K562 (cell line): ENCODE measurements around the gene SFTPA2. TPM values are rescaled to one million over a fixed set of nuclear protein-coding genes. Genes with fewer than 3 reads are reported as not detected.

Experiments used
- ATAC-seq: fragments of 200-7000 bp; cut with Tn5 transposase; 3 replicates; pipeline ENCODE4 v1.9.1; 2020; ENCODE audit warnings: moderate library complexity
- BruUV-seq: library from RNA; stranded (reverse); fragments of 400-500 nt; replicated peaks from 2 replicates; lab custom pipeline; 2021; lab: Mats Ljungman, UMichigan
- CTCF ChIA-PET: fragments of 300-600 bp; formaldehyde crosslinking; extraction: SDS; loops from one replicate; lab custom pipeline; 2021; ENCODE audit warnings: low intra/inter-chr PET ratio; lab: Yijun Ruan, JAX
- POLR2A ChIA-PET: fragments of 300-600, 350-650 bp; sonication (Branson Sonifier 250); formaldehyde crosslinking; extraction: SDS; loops from one replicate; lab custom pipeline; 2021; ENCODE audit warnings: antibody characterized with exemption, inconsistent platforms; lab: Yijun Ruan, JAX
- DNase-seq, 4 experiments: peaks; one replicate each; pipeline versions ENCODE4 v3.0.0 to v3.0.0-alpha.2; 2011 to 2018; ENCODE audit warnings: low spot score in 3 of 4, mixed read lengths in 3 of 4; ENCODE audit errors: extremely low read depth in 1 of 4
- FAIRE-seq: peaks from 2 replicates; lab custom pipeline; 2011; peaks lifted over from hg19 to GRCh38; lab: Jason Lieb, UNC
- H2AFZ ChIP-seq: 2 replicates; pipeline ENCODE4 v1.6.0; 2011; ENCODE audit warnings: low read depth, low read length, control low read depth, inconsistent platforms
- H3K27ac ChIP-seq: fragments of 200-600 bp; 3 replicates; pipeline ENCODE4 v1.8.0; 2011; ENCODE audit warnings: low read depth, mild to moderate bottlenecking, control low read depth, inconsistent platforms, low read length, moderate library complexity, mixed read lengths; ENCODE audit errors: extremely low read depth
- H3K27me3 ChIP-seq, 2 experiments: fragments of 300-600 bp in 1 of 2; 2 replicates in 1 of 2; 3 replicates in 1 of 2; pipeline versions ENCODE4 v1.6.0 to v1.8.0; 2011; ENCODE audit warnings: inconsistent platforms in 2 of 2, low read length in 2 of 2, mild to moderate bottlenecking in 1 of 2, mixed read lengths in 1 of 2, moderate library complexity in 1 of 2; ENCODE audit not compliant: control insufficient read depth in 2 of 2, insufficient read depth in 2 of 2
- H3K36me3 ChIP-seq: fragments of 300-600 bp; 3 replicates; pipeline ENCODE4 v1.8.0; 2011; ENCODE audit warnings: mild to moderate bottlenecking, low read length, inconsistent platforms; ENCODE audit not compliant: control insufficient read depth, insufficient read depth
- H3K4me1 ChIP-seq, 2 experiments: fragments of 200-600 bp in 1 of 2; replicated peaks in 1 of 2; 2 replicates in 1 of 2; 3 replicates in 1 of 2; pipeline versions ENCODE4 v1.5.1 to v1.8.0; 2011; ENCODE audit warnings: inconsistent platforms in 2 of 2, low read length in 2 of 2, mild to moderate bottlenecking in 1 of 2, mixed read lengths in 1 of 2, moderate library complexity in 1 of 2; ENCODE audit not compliant: control insufficient read depth in 2 of 2, insufficient read depth in 2 of 2
- H3K4me2 ChIP-seq: 2 replicates; pipeline ENCODE4 v1.6.1; 2011; ENCODE audit warnings: low read length, control low read depth, inconsistent platforms, mixed read lengths; ENCODE audit not compliant: insufficient read depth
- H3K4me3 ChIP-seq: fragments of 200-600 bp; sonication (generic), shearing (Covaris generic); 2 replicates; pipeline ENCODE4 v1.5.1; 2016; ENCODE audit warnings: control low read depth, inconsistent platforms
- H3K79me2 ChIP-seq: fragments of 200-600 bp; 3 replicates; pipeline ENCODE4 v1.8.0; 2011; ENCODE audit warnings: low read length, inconsistent platforms; ENCODE audit not compliant: control insufficient read depth, insufficient read depth
- H3K9ac ChIP-seq, 2 experiments: 2 replicates each; pipeline versions ENCODE4 v1.6.0 to v1.6.1; 2011; ENCODE audit warnings: low read depth in 2 of 2, low read length in 2 of 2, control low read depth in 1 of 2, inconsistent platforms in 1 of 2, mild to moderate bottlenecking in 1 of 2, mixed read lengths in 1 of 2; ENCODE audit not compliant: insufficient read depth in 1 of 2
- H3K9me1 ChIP-seq: one replicate; pipeline ENCODE4 v1.6.0; 2011; ENCODE audit warnings: inconsistent platforms, mild to moderate bottlenecking, low read length, moderate library complexity; ENCODE audit not compliant: control insufficient read depth, insufficient read depth
- H3K9me3 ChIP-seq: replicated peaks from 2 replicates; pipeline ENCODE4 v1.5.1; 2011; ENCODE audit warnings: low read depth, low read length, inconsistent platforms; ENCODE audit not compliant: control insufficient read depth, insufficient read depth
- H4K20me1 ChIP-seq: replicated peaks from 2 replicates; pipeline ENCODE4 v1.6.1; 2011; ENCODE audit warnings: low read length, inconsistent platforms, mixed read lengths; ENCODE audit not compliant: control insufficient read depth, insufficient read depth
- ARID3B ChIP-seq: fragments of 250-450 bp; sonication (Bioruptor Pico); IDR thresholded peaks from 2 replicates; pipeline ENCODE4 v1.4.0; 2020; ENCODE audit warnings: borderline replicate concordance
- ATF1 ChIP-seq, 2 experiments: fragments of 450-650 bp in 1 of 2; IDR thresholded peaks; 2 replicates each; pipeline ENCODE4 v1.6.1; 2016; ENCODE audit warnings: missing compliant biosample characterization in 1 of 2, missing genetic modification characterization in 1 of 2
- LEF1 ChIP-seq: fragments of 450-650 bp; IDR thresholded peaks from 2 replicates; pipeline ENCODE4 v1.6.1; 2016; ENCODE audit warnings: mild to moderate bottlenecking
- MCM2 ChIP-seq: fragments of 450-650 bp; IDR thresholded peaks from 2 replicates; pipeline ENCODE4 v1.6.1; 2017; ENCODE audit warnings: low read depth, mild to moderate bottlenecking
- MEIS2 ChIP-seq: fragments of 450-650 bp; IDR thresholded peaks from 2 replicates; pipeline ENCODE4 v1.6.1; 2014; ENCODE audit warnings: mild to moderate bottlenecking; ENCODE audit not compliant: partially characterized antibody
- NFIC ChIP-seq: fragments of 450-650 bp; IDR thresholded peaks from 2 replicates; pipeline ENCODE4 v1.6.1; 2017; ENCODE audit warnings: mild to moderate bottlenecking, inconsistent platforms
- PML ChIP-seq: IDR thresholded peaks from 2 replicates; pipeline ENCODE4 v1.6.1; 2012; ENCODE audit warnings: low read length, inconsistent platforms
- POLR3G ChIP-seq: IDR thresholded peaks from 2 replicates; pipeline ENCODE4 v1.6.1; 2011; ENCODE audit not compliant: insufficient read length, insufficient replicate concordance; ENCODE audit errors: extremely low read depth
- RCOR1 ChIP-seq, 2 experiments: IDR thresholded peaks; 2 replicates each; pipeline ENCODE4 v1.6.1; 2012; ENCODE audit warnings: low read depth in 2 of 2, low read length in 2 of 2, borderline replicate concordance in 1 of 2, improper control_type of control experiment in 1 of 2
- SIRT6 ChIP-seq: IDR thresholded peaks from one replicate; pipeline ENCODE4 v1.6.1; 2012; ENCODE audit warnings: low read depth, mild to moderate bottlenecking, control low read depth, inconsistent platforms, low read length, moderate library complexity
- SLC30A9 ChIP-seq: fragments of 250-450 bp; sonication (Bioruptor Pico); IDR thresholded peaks from 2 replicates; pipeline ENCODE4 v1.8.0; 2022; ENCODE audit warnings: mild to moderate bottlenecking, moderate library complexity
- TAL1 ChIP-seq: fragments of 450-650 bp; IDR thresholded peaks from 2 replicates; pipeline ENCODE4 v1.6.1; 2016; ENCODE audit warnings: mild to moderate bottlenecking
- THAP7 ChIP-seq: fragments of 250-450 bp; sonication (Bioruptor Pico); IDR thresholded peaks from 2 replicates; pipeline ENCODE4 v1.5.0; 2021
- ZNF134 ChIP-seq: fragments of 250-450 bp; sonication (Bioruptor Pico); conservative IDR thresholded peaks from 2 replicates; pipeline ENCODE4 v1.4.0; 2020
- ZNF436 ChIP-seq: fragments of 250-450, 450-650 bp; sonication (Bioruptor Pico); formaldehyde crosslinking; IDR thresholded peaks from 2 replicates; pipeline ENCODE4 v1.7.0; 2020; ENCODE audit warnings: mild to moderate bottlenecking
- ZNF707 ChIP-seq: fragments of 250-450 bp; sonication (Bioruptor Pico); conservative IDR thresholded peaks from 2 replicates; pipeline ENCODE4 v1.8.0; 2022; ENCODE audit warnings: inconsistent platforms, mild to moderate bottlenecking, moderate library complexity
- WGBS: fragments of 100-300 bp; shearing (Covaris generic); methylation state at CpG from one replicate; pipeline ENCODE4 v1.1.6; 2016; ENCODE audit warnings: low coverage, mixed read lengths; ENCODE audit not compliant: insufficient coverage; ENCODE audit errors: missing lambda C conversion rate; 5-methylcytosine and 5-hydroxymethylcytosine counted together
- in situ Hi-C: fragments of 300-500 bp; cut with MboI; formaldehyde crosslinking; loops from 4 replicates; pipeline ENCODE4 v1.15.0; 2018; ENCODE audit warnings: inconsistent platforms, mixed read lengths
- intact Hi-C: fragments of 100-400 bp; cut with micrococcal nuclease; formaldehyde crosslinking; loops from 2 replicates; pipeline ENCODE4 v1.14.2; 2022
- polyA plus RNA-seq, 8 experiments: library from polyadenylated mRNA; depleted of rRNA in 4 of 8; stranded (reverse) in 5 of 8; unstranded in 3 of 8; fragments of >200 nt; fragmentation: Nextera tagmentation in 2 of 8; fragmentation: Illumina TruSeq in 1 of 8; extraction: Ambion mirVana in 2 of 8; extraction: Trizol in 1 of 8; gene quantifications; 2 replicates each; pipeline versions ENCODE4 v1.2.1 to v1.2.3, GENCODE V29; 2011 to 2014; ENCODE audit warnings: inconsistent platforms in 1 of 8, missing spikeins in 1 of 8
- total RNA-seq, 7 experiments: library from RNA; depleted of rRNA in 6 of 7; stranded (reverse); fragments of >200 nt in 6 of 7; fragmentation: Illumina TruSeq in 2 of 7; extraction: Trizol in 2 of 7; gene quantifications; 2 replicates each; pipeline versions ENCODE4 v1.2.1 to v1.2.3, GENCODE V29; 2011 to 2021; ENCODE audit warnings: low replicate concordance in 1 of 7

SFTPA2 gene
- total and polyA plus RNA-seq, 9 of the 15 experiments (the other 6 are each of a cell fraction or from before 2014, with no cell fraction given): 4.1 TPM; not detected in 8

GRCh38 chr10:79604294-79604693 lies 44.1 kb upstream of the SFTPA2 start:
- POLR2A ChIA-PET: no interaction called here
- H3K4me2 ChIP-seq: no peak overlapping the region
- H3K4me3 ChIP-seq: no peak overlapping the region
- H3K9me3 ChIP-seq: no peaks in the 10 kb centered on the region
- DNase-seq (no peak), ATAC-seq (no peak)
- no peak overlapping the region for H3K27ac ChIP-seq
- no peaks in the 10 kb centered on the region for H4K20me1 ChIP-seq
- no peaks in the 10 kb centered on the region for H3K36me3 ChIP-seq
- H3K27me3 ChIP-seq: peaks cover 0 to 5% of the 10 kb centered on the region in 2 experiments; a peak in 3 of 5 replicates
- H3K79me2 ChIP-seq: no peaks in the 10 kb centered on the region
- H2AFZ ChIP-seq: no peak overlapping the region
- no peaks in the 10 kb centered on the region for H3K4me1 ChIP-seq
- intact Hi-C loops: no loop called here
- H3K9ac ChIP-seq: no peak overlapping the region
- no peak for TF ChIP-seq ATF1 (CRISPR knock-in tag; IDR thresholded peaks at IDR 0.05)
- TF ChIP-seq ATF1 (tag; IDR thresholded peaks at IDR 0.05): no peak
- no peak for TF ChIP-seq SIRT6
- no peak for TF ChIP-seq NFIC
- no peak for TF ChIP-seq ZNF436 (CRISPR knock-in tag)
- no peak for TF ChIP-seq POLR3G
- no peak for TF ChIP-seq ZNF134 (CRISPR knock-in tag)
- no peak for TF ChIP-seq SLC30A9 (CRISPR knock-in tag)
- no peak for TF ChIP-seq PML
- TF ChIP-seq ZNF707 (CRISPR knock-in tag): no peak
- no peak for TF ChIP-seq MEIS2
- TF ChIP-seq LEF1: no peak
- no peak for TF ChIP-seq TAL1
- no peak for TF ChIP-seq RCOR1 (IDR thresholded peaks at IDR 0.05; ENCODE audit: borderline replicate concordance in 1 of 2, low read depth in 2 of 2, low read length in 2 of 2)
- no peak for TF ChIP-seq ARID3B
- TF ChIP-seq THAP7 (CRISPR knock-in tag): no peak
- TF ChIP-seq MCM2: no peak
- TF ChIP-seq, all 486 proteins: peak for 0
- BruUV-seq: no TSS peak
- 0% methylated on average over 1 of the region's 1 CpG for WGBS
- FAIRE-seq: no peak
- CTCF ChIA-PET: no interaction called here
- in situ Hi-C loops: no loop called here
- H3K9me1 ChIP-seq: no peaks in the 10 kb centered on the region
